Ureter (tissue), 1 donor: ENCODE data around the gene RTL3. TPM values are rescaled to one million over a fixed set of nuclear protein-coding genes. Genes with fewer than 3 reads are reported as not detected.

Source experiments
- DNase-seq: peaks from one replicate; pipeline ENCODE4 v3.0.0-alpha.2; 2020; ENCODE audit warnings: low spot score
- total RNA-seq: library from RNA; stranded (reverse); gene quantifications from one replicate; pipeline ENCODE4 v1.2.4, GENCODE V29; 2023
- donor health status: DM: yes; HTN: yes; CAD: no.

Gene RTL3
- total RNA-seq, 1 donor from 2014 or later: not detected

GRCh38 chrX:78619834-78620233 is 39.3 kb downstream of the RTL3 start:
- DNase-seq: no peak

DNA sequence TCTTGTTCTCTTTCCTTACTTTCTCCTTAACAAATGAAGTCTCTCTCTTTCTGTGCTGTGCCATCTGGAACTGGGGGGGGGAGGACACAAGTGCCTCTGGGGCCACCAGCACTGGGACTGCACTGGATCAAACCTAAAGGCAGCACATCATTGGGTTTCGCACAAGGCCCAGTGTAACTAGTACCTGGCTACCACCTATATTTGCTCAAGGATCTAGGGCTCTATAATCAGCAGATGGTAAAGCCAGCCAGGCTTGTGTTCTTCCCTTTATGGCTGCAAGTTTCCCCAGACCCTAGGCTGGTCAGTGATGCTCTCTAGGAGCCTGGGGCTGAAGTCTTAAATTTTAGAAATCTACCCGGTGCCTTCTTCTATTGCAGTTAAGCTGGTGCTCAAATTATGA is 40.1 kb downstream of the RTL3 start:
- no peak for DNase-seq

- DNase-seq: no peak
Measured at GRCh38 chrX:78614264-78614663, 44.9 kb downstream of the RTL3 start.

Other genes starting within 250 kb of the RTL3 start
- 0.18 TPM for gene LPAR4, start 88.4 kb upstream of the RTL3 start, total RNA-seq